H1 (cell line): Measurements from ENCODE around the gene EFHD1. TPM values are rescaled to one million over a fixed set of nuclear protein-coding genes. Genes with fewer than 3 reads are reported as not detected.

Source experiments
- CTCF ChIA-PET: fragments of 300-600 bp; sonication (Branson Sonifier 250); formaldehyde crosslinking; loops from one replicate; lab custom pipeline; 2021; ENCODE audit not compliant: partially characterized antibody; lab: Charles Lee
- POLR2A ChIA-PET: fragments of 300-600 bp; sonication (Branson Sonifier 250); formaldehyde crosslinking; loops from one replicate; lab custom pipeline; 2021; ENCODE audit warnings: inconsistent platforms; ENCODE audit not compliant: partially characterized antibody; lab: Charles Lee
- DNase-seq, 2 experiments: peaks; one replicate each; pipeline versions ENCODE4 v3.0.0 to v3.0.0-alpha.2; 2010 to 2022; ENCODE audit warnings: low spot score in 2 of 2, low read depth in 1 of 2, mixed read lengths in 1 of 2
- FAIRE-seq: peaks from 2 replicates; lab custom pipeline; 2011; peaks lifted over from hg19 to GRCh38; lab: Jason Lieb, UNC
- H2AFZ ChIP-seq: 2 replicates; pipeline ENCODE4 v1.8.1; 2012; ENCODE audit warnings: low read length, inconsistent platforms
- H2AK5ac ChIP-seq: 2 replicates; pipeline ENCODE4 v1.6.1; 2013; ENCODE audit warnings: low read depth, low read length
- H2BK120ac ChIP-seq: replicated peaks from 2 replicates; pipeline ENCODE3; 2013; ENCODE audit warnings: low read depth, low read length, inconsistent platforms
- H2BK12ac ChIP-seq: 2 replicates; pipeline ENCODE4 v1.6.1; 2013; ENCODE audit warnings: low read depth, low read length
- H2BK15ac ChIP-seq: 2 replicates; pipeline ENCODE4 v1.6.1; 2013; ENCODE audit warnings: low read length
- H2BK20ac ChIP-seq: 2 replicates; pipeline ENCODE4 v1.6.1; 2013; ENCODE audit warnings: low read length
- H2BK5ac ChIP-seq: 2 replicates; pipeline ENCODE4 v1.6.1; 2013; ENCODE audit warnings: low read depth, low read length
- H3K14ac ChIP-seq: 2 replicates; pipeline ENCODE4 v1.6.1; 2013; ENCODE audit warnings: inconsistent platforms; ENCODE audit not compliant: insufficient read length
- H3K18ac ChIP-seq: 2 replicates; pipeline ENCODE4 v1.6.1; 2013; ENCODE audit warnings: low read length; ENCODE audit errors: extremely low read depth
- H3K23ac ChIP-seq: 2 replicates; pipeline ENCODE4 v1.6.1; 2013; ENCODE audit warnings: inconsistent platforms; ENCODE audit not compliant: insufficient read length
- H3K23me2 ChIP-seq: 2 replicates; pipeline ENCODE4 v1.6.1; 2013; ENCODE audit warnings: low read depth, low read length
- H3K27ac ChIP-seq: 2 replicates; pipeline ENCODE4 v1.6.1; 2011; ENCODE audit warnings: low read depth, low read length, inconsistent platforms
- H3K27me3 ChIP-seq, 4 experiments: replicated peaks in 1 of 4; 1 replicate in 1 of 4; 2 replicates in 3 of 4; pipeline versions ENCODE4 v1.6.1 to v1.8.1; 2011 to 2013; ENCODE audit warnings: low read length in 3 of 4, mild to moderate bottlenecking in 3 of 4, inconsistent platforms in 2 of 4, mixed read lengths in 2 of 4, moderate library complexity in 1 of 4; ENCODE audit not compliant: control insufficient read depth in 3 of 4, insufficient read depth in 3 of 4; ENCODE audit errors: extremely low read depth in 1 of 4
- H3K36me3 ChIP-seq, 4 experiments: 2 replicates each; pipeline versions ENCODE4 v1.6.1 to v1.8.1; 2011 to 2013; ENCODE audit warnings: mild to moderate bottlenecking in 4 of 4, low read length in 3 of 4, moderate library complexity in 2 of 4, control low read depth in 1 of 4, inconsistent platforms in 1 of 4; ENCODE audit not compliant: insufficient read depth in 4 of 4, control insufficient read depth in 2 of 4
- H3K4ac ChIP-seq: replicated peaks from 2 replicates; pipeline ENCODE3; 2013; ENCODE audit warnings: low read length, low read depth, mixed read lengths, inconsistent platforms; ENCODE audit not compliant: insufficient read length
- H3K4me1 ChIP-seq, 4 experiments: replicated peaks in 1 of 4; 1 replicate in 1 of 4; 2 replicates in 3 of 4; pipeline versions ENCODE4 v1.6.1 to v1.8.1; 2011 to 2013; ENCODE audit warnings: low read length in 3 of 4, inconsistent platforms in 2 of 4, mixed read lengths in 1 of 4; ENCODE audit not compliant: insufficient read depth in 4 of 4, control insufficient read depth in 3 of 4
- H3K4me2 ChIP-seq, 2 experiments: 2 replicates each; pipeline versions ENCODE4 v1.6.1 to v1.8.1; 2011 to 2013; ENCODE audit warnings: low read depth in 2 of 2, low read length in 2 of 2, control low read depth in 1 of 2, inconsistent platforms in 1 of 2, mild to moderate bottlenecking in 1 of 2; ENCODE audit not compliant: insufficient read depth in 1 of 2
- H3K4me3 ChIP-seq, 4 experiments: fragments of 200-600, 300-600 bp in 1 of 4; sonication (generic), shearing (Covaris generic), sonication (Bioruptor Twin) in 1 of 4; 2 replicates each; pipeline versions ENCODE4 v1.5.1 to v1.8.1; 2011 to 2016; ENCODE audit warnings: low read length in 4 of 4, low read depth in 3 of 4, control low read depth in 2 of 4, inconsistent platforms in 2 of 4, mild to moderate bottlenecking in 2 of 4, mixed read lengths in 1 of 4, moderate library complexity in 1 of 4; ENCODE audit not compliant: insufficient read depth in 2 of 4; ENCODE audit errors: extremely low read depth in 1 of 4
- H3K56ac ChIP-seq: replicated peaks from 2 replicates; pipeline ENCODE3; 2013; ENCODE audit warnings: low read depth, mild to moderate bottlenecking, mixed read lengths, low read length, inconsistent platforms; ENCODE audit not compliant: insufficient read length
- H3K79me1 ChIP-seq: 2 replicates; pipeline ENCODE4 v1.6.1; 2013; ENCODE audit warnings: low read depth, low read length, control low read depth
- H3K79me2 ChIP-seq, 2 experiments: 2 replicates each; pipeline versions ENCODE4 v1.6.1 to v1.8.1; 2012 to 2013; ENCODE audit warnings: low read length in 2 of 2, mild to moderate bottlenecking in 2 of 2, inconsistent platforms in 1 of 2; ENCODE audit not compliant: insufficient read depth in 2 of 2, control insufficient read depth in 1 of 2
- H3K9ac ChIP-seq, 4 experiments: replicated peaks in 1 of 4; 1 replicate in 1 of 4; 2 replicates in 3 of 4; pipeline versions ENCODE4 v1.6.1 to v1.8.1; 2011 to 2013; ENCODE audit warnings: low read depth in 3 of 4, low read length in 3 of 4, control low read depth in 2 of 4, mild to moderate bottlenecking in 2 of 4, moderate library complexity in 2 of 4, inconsistent platforms in 1 of 4; ENCODE audit errors: extremely low read depth in 1 of 4
- H3K9me3 ChIP-seq, 2 experiments: 2 replicates each; pipeline versions ENCODE4 v1.6.1 to v1.8.1; 2012 to 2013; ENCODE audit warnings: mild to moderate bottlenecking in 2 of 2, moderate library complexity in 2 of 2, control low read depth in 1 of 2, inconsistent platforms in 1 of 2, low read depth in 1 of 2, low read length in 1 of 2, mixed read lengths in 1 of 2; ENCODE audit not compliant: insufficient read depth in 2 of 2
- H4K20me1 ChIP-seq, 2 experiments: replicated peaks in 1 of 2; 2 replicates each; pipeline versions ENCODE3 to v1.8.1; 2011 to 2013; ENCODE audit warnings: inconsistent platforms in 2 of 2, low read length in 2 of 2, mild to moderate bottlenecking in 1 of 2; ENCODE audit not compliant: insufficient read depth in 2 of 2, control insufficient read depth in 1 of 2
- H4K5ac ChIP-seq: 2 replicates; pipeline ENCODE4 v1.6.1; 2013; ENCODE audit warnings: low read length, low read depth, mixed read lengths, inconsistent platforms; ENCODE audit not compliant: insufficient read length
- H4K8ac ChIP-seq: 2 replicates; pipeline ENCODE4 v1.8.0; 2013; ENCODE audit warnings: mild to moderate bottlenecking, moderate library complexity, low read length, inconsistent platforms; ENCODE audit not compliant: insufficient read depth; ENCODE audit errors: extremely low read depth
- H4K91ac ChIP-seq: replicated peaks from 2 replicates; pipeline ENCODE3; 2013; ENCODE audit warnings: low read length, mixed read lengths, inconsistent platforms; ENCODE audit not compliant: insufficient read length
- RNF2 ChIP-seq: fragments of 200-900, 300-1000 bp; sonication (generic); IDR thresholded peaks from 2 replicates; pipeline ENCODE4 v1.7.1; 2016; ENCODE audit warnings: borderline replicate concordance, low read depth, mild to moderate bottlenecking, antibody characterized with exemption, low read length; ENCODE audit not compliant: poor library complexity, severe bottlenecking; ENCODE audit errors: missing control alignments
- ZNF274 ChIP-seq: IDR thresholded peaks from 2 replicates; pipeline ENCODE4 v1.7.0; 2012; ENCODE audit warnings: low read length, borderline replicate concordance; ENCODE audit errors: extremely low read depth
- WGBS, 2 experiments: shearing (Covaris generic) in 1 of 2; methylation state at CpG; one replicate each; pipeline versions ENCODE4 v1.1.6 to v1.1.7; 2013 to 2015; ENCODE audit warnings: low lambda C conversion rate in 2 of 2, mixed read lengths in 2 of 2, inconsistent platforms in 1 of 2, low coverage in 1 of 2, missing lambda C conversion rate in 1 of 2; ENCODE audit not compliant: insufficient replicate concordance in 2 of 2, insufficient coverage in 1 of 2, insufficient read length in 1 of 2; ENCODE audit errors: extremely low coverage in 1 of 2, missing lambda C conversion rate in 1 of 2; 5-methylcytosine and 5-hydroxymethylcytosine counted together
- polyA plus RNA-seq, 7 experiments: library from polyadenylated mRNA; depleted of rRNA in 3 of 7; stranded (reverse) in 5 of 7; unstranded in 2 of 7; fragments of >200 nt in 5 of 7; fragments of 200-250 nt in 2 of 7; gene quantifications; 1 replicate in 5 of 7; 2 replicates in 1 of 7; 4 replicates in 1 of 7; pipeline versions ENCODE4 v1.2.1 to v1.2.3, GENCODE V29; 2011 to 2013; ENCODE audit warnings: missing spikeins in 2 of 7, mixed read lengths in 2 of 7
- total RNA-seq: library from RNA; stranded (reverse); fragmentation: NEBNext Ultra II Directional; extraction: Animal tissue kit (Norgen Biotek cat#: 25700); gene quantifications from 2 replicates; pipeline ENCODE4 v1.2.1, GENCODE V29; 2021
- TF ChIP-seq, protein P1 (sequence below): IDR thresholded peaks from 2 replicates; pipeline ENCODE4 v1.6.1; 2012; ENCODE audit warnings: low read length, inconsistent platforms

The EFHD1 gene
- total and polyA plus RNA-seq, 2 of the 8 experiments (the other 6 are each of a cell fraction or from before 2014, with no cell fraction given), result 3.4 to 4.5 TPM

- Histone ChIP-seq H3K23ac (no peak overlapping the region), H3K27me3 (no peaks in the 10 kb centered on the region; a peak in 1 of 7 replicates), H2BK5ac (no peak overlapping the region), H2AK5ac (no peak overlapping the region), H2AFZ (no peak overlapping the region), H4K8ac (no peak overlapping the region), H2BK15ac (no peak overlapping the region), H4K5ac (no peak overlapping the region), H2BK20ac (no peak overlapping the region), H3K36me3 (no peaks in the 10 kb centered on the region), H2BK120ac (no peak overlapping the region), H3K9ac (no peak overlapping the region), H3K27ac (no peak overlapping the region), H3K79me1 (no peaks in the 10 kb centered on the region), H4K91ac (no peak overlapping the region), H3K18ac (no peak overlapping the region), H3K4me1 (peaks cover 0 to 2% (median 0%) of the 10 kb centered on the region in 4 experiments; a peak in 1 of 7 replicates), H3K56ac (no peak overlapping the region), H3K23me2 (0 out of 2 replicates have a peak, but pooled peaks cover 2% of the 10 kb centered on the region), H3K79me2 (no peaks in the 10 kb centered on the region), H3K4ac (no peak overlapping the region), H3K9me3 (no peaks in the 10 kb centered on the region), H4K20me1 (no peaks in the 10 kb centered on the region), H3K4me3 (no peak overlapping the region), H2BK12ac (no peak overlapping the region), H3K4me2 (no peak overlapping the region), H3K14ac (no peak overlapping the region)
- ChIA-PET POLR2A (no interaction called here), CTCF (interaction anchor here (0.5 to 3.3 kb wide), 4 partner anchors 19 to 457 kb away, joined by 3 to 21 read pairs (median 3); partner anchors contain the start of gene INPP5D)
- TF ChIP-seq ZNF274, result no peak
- TF ChIP-seq, protein P1, sequence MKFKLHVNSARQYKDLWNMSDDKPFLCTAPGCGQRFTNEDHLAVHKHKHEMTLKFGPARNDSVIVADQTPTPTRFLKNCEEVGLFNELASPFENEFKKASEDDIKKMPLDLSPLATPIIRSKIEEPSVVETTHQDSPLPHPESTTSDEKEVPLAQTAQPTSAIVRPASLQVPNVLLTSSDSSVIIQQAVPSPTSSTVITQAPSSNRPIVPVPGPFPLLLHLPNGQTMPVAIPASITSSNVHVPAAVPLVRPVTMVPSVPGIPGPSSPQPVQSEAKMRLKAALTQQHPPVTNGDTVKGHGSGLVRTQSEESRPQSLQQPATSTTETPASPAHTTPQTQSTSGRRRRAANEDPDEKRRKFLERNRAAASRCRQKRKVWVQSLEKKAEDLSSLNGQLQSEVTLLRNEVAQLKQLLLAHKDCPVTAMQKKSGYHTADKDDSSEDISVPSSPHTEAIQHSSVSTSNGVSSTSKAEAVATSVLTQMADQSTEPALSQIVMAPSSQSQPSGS, result no peak
- TF ChIP-seq RNF2, result no peak
- WGBS, 2 experiments, result 65% methylated on average over 3 of the region's 3 CpGs; no CpG with 5 or more reads in 1 of the 2 experiments
- no peak for FAIRE-seq
- DNase-seq, result no peak
Measured at GRCh38 chr2:232603283-232603682, 30.1 kb upstream of the EFHD1 start.
